IPS DF 6.9 (cell line): ENCODE data around the gene MT1G.
"Not testable (repeated sequence)": the region's sequence is repeated elsewhere in the genome, so short reads cannot be mapped to it uniquely, and the experiment has no call there.

Experiments
- DNase-seq: peaks from one replicate; pipeline ENCODE4 v3.0.0-alpha.2; 2013; ENCODE audit warnings: low read depth, low spot score
- H3K27ac ChIP-seq: one replicate; pipeline ENCODE4 v1.5.1; 2013; ENCODE audit warnings: low read length, control low read depth
- H3K27me3 ChIP-seq: 2 replicates; pipeline ENCODE4 v1.6.1; 2013; ENCODE audit warnings: mild to moderate bottlenecking, low read length; ENCODE audit not compliant: control insufficient read depth, insufficient read depth
- H3K36me3 ChIP-seq: 2 replicates; pipeline ENCODE4 v1.6.1; 2013; ENCODE audit warnings: low read length; ENCODE audit not compliant: control insufficient read depth, insufficient read depth
- H3K4me1 ChIP-seq: 2 replicates; pipeline ENCODE4 v1.6.1; 2013; ENCODE audit warnings: low read length; ENCODE audit not compliant: control insufficient read depth, insufficient read depth
- H3K4me3 ChIP-seq: 2 replicates; pipeline ENCODE4 v1.5.1; 2013; ENCODE audit warnings: mild to moderate bottlenecking, low read length
- H3K9me3 ChIP-seq: 2 replicates; pipeline ENCODE4 v1.6.1; 2013; ENCODE audit warnings: low read length, inconsistent platforms; ENCODE audit not compliant: control insufficient read depth, insufficient read depth
- WGBS: extraction: QIAGEN DNeasy Blood & Tissue Kit; methylation state at CpG from one replicate; pipeline ENCODE4 v1.1.7; 2013; ENCODE audit warnings: mixed read lengths, missing lambda C conversion rate; ENCODE audit not compliant: insufficient read length, insufficient coverage; 5-methylcytosine and 5-hydroxymethylcytosine counted together

The MT1G gene

GRCh38 chr16:56667581-56668571 is at the start of gene MT1G:
TSS of gene MT1G (minus strand) at chr16:56668065. CDS start at chr16:56667993, 72 bp downstream.
- H3K4me3 ChIP-seq, result peak within 1 kb of the TSS; percentile 19; the same call in 1 of the 2 replicates
- peaks cover 3% of the 10 kb centered on the region for H3K4me1 ChIP-seq
- peaks cover 87% of the 10 kb centered on the region for H3K27me3 ChIP-seq
- no CpG with 5 or more reads among the region's 46 CpGs for WGBS
- H3K9me3 ChIP-seq, result no peaks in the 10 kb centered on the region
- no peaks in the 10 kb centered on the region for H3K36me3 ChIP-seq
- no peak within 1 kb of the TSS for H3K27ac ChIP-seq
- no peak for DNase-seq

DNA sequence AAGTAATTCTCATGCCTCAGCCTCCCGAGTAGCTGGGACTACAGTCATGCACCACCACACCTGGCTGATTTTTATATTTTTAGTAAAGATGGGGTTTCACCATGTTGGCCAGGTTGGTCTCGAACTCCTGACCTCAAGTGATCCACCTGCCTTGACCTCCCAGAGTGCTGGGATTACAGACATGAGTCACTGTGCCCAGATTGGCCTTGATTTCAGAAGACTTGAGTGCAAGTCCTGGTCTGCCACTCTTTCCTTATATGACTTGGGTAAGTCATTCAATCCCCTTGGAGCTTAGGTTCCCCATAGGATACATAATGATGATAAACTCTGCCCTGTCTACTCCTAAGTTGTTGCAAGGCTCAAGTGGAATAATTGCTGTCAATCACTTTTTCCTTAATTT is 49.7 kb upstream of the MT1G start:
- not testable (repeated sequence) for H3K4me3 ChIP-seq, H3K9me3 ChIP-seq, DNase-seq, H3K27ac ChIP-seq, H3K4me1 ChIP-seq, H3K27me3 ChIP-seq, H3K36me3 ChIP-seq
- no CpG with 5 or more reads among the region's 2 CpGs for WGBS

GRCh38 chr16:56716761-56717160 is 48.9 kb upstream of the MT1G start:
- no peak for DNase-seq
- Histone ChIP-seq H3K9me3 (no peaks in the 10 kb centered on the region), H3K4me3 (no peak overlapping the region), H3K36me3 (no peaks in the 10 kb centered on the region), H3K4me1 (no peaks in the 10 kb centered on the region), H3K27ac (no peak overlapping the region), H3K27me3 (no peaks in the 10 kb centered on the region)
- WGBS, result no CpG with 5 or more reads among the region's 3 CpGs

DNA sequence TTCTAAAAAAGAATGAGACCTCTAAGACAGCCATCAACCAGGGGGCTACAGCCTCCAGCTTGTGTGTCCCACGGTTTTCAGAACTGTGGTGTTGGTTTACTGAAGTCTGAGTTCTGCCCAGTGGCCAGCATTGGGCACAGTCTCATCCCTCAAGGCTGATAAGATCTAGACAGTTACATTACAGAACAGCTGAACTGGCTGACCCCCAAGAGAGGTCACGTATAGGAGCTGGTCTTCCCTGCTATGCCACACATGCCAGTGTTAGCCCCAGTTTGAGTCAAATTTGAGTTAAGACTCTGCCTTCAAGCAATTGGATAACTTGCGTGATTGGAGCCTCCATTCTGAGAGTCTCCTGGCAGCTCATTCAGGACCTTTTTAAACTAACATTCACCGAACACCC is 47.3 kb upstream of the MT1G start:
- H3K27me3 ChIP-seq, result no peaks in the 10 kb centered on the region
- no peaks in the 10 kb centered on the region for H3K36me3 ChIP-seq
- H3K27ac ChIP-seq, result no peak overlapping the region
- no peaks in the 10 kb centered on the region for H3K4me1 ChIP-seq
- DNase-seq, result no peak
- no CpG with 5 or more reads among the region's 4 CpGs for WGBS
- H3K9me3 ChIP-seq, result no peaks in the 10 kb centered on the region
- H3K4me3 ChIP-seq, result no peak overlapping the region

DNA sequence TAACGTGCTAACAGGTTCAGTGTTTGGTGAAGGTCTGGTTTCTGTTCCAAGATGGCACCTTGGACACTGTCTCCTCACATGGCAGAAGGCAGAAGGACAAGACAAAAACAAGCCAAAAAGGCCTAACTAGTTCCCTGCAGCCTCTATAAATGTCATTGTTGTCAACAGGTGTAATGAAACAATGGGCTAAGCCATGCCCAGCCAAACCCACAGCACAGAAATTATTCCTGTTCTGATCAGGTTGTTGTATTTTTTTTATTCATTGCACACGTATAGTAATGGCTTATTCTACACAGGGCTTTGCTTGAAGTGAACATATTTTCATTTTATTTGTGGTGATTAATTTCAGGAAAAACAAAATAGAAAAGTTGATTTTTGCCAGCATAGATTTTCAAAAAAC is 45.9 kb upstream of the MT1G start:
- Histone ChIP-seq H3K4me3 (no peak overlapping the region), H3K27ac (no peak overlapping the region), H3K36me3 (no peaks in the 10 kb centered on the region), H3K4me1 (no peaks in the 10 kb centered on the region), H3K27me3 (no peaks in the 10 kb centered on the region), H3K9me3 (no peaks in the 10 kb centered on the region)
- WGBS, result no CpG with 5 or more reads among the region's 2 CpGs
- DNase-seq, result no peak

GRCh38 chr16:56711862-56712261 is 44.0 kb upstream of the MT1G start:
- Histone ChIP-seq H3K36me3 (no peaks in the 10 kb centered on the region), H3K4me1 (no peaks in the 10 kb centered on the region), H3K9me3 (no peaks in the 10 kb centered on the region), H3K27me3 (no peaks in the 10 kb centered on the region), H3K4me3 (no peak overlapping the region), H3K27ac (no peak overlapping the region)
- WGBS, result 100% methylated on average over 1 of the region's 2 CpGs
- no peak for DNase-seq

- DNase-seq, result no peak
- H3K9me3 ChIP-seq, result no peaks in the 10 kb centered on the region
- WGBS, result no CpG with 5 or more reads among the region's 3 CpGs
- H3K4me1 ChIP-seq, result no peaks in the 10 kb centered on the region
- no peak overlapping the region for H3K27ac ChIP-seq
- no peaks in the 10 kb centered on the region for H3K36me3 ChIP-seq
- no peaks in the 10 kb centered on the region for H3K27me3 ChIP-seq
- no peak overlapping the region for H3K4me3 ChIP-seq
Measured at GRCh38 chr16:56710181-56710737, 42.4 kb upstream of the MT1G start.

DNA sequence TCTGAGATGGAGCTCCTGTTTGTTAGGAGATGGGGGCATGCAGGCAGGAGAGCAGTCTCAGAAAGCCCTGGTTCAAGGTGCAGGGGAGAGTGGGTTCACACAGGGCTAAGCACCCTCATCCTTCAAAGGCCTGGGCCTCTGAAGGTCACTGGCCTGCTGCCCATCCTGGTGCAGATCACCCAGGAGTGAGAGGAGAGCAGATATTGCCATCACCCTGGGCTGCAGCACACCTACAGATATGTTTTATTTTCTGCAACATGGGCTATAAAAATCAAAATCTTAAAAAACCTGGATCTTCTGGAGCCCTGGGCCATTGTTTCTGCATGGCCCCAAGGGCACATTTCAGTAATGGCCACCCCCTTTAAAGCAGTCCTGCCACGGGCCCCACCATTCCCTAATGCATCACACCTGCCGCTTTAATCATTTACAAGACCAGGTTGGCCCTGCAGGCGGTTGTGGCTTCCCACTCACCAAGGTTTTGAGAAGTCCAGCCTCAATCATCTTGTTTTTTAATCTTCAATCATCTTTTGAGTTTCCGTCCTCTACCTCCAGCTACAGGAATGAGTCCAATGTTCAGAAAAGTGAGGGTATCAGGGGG is 41.7 kb upstream of the MT1G start:
- WGBS, result no CpG with 5 or more reads among the region's 4 CpGs
- Histone ChIP-seq H3K27me3 (no peaks in the 10 kb centered on the region), H3K4me3 (no peak overlapping the region), H3K36me3 (no peaks in the 10 kb centered on the region), H3K27ac (no peak overlapping the region), H3K4me1 (no peaks in the 10 kb centered on the region), H3K9me3 (no peaks in the 10 kb centered on the region)
- DNase-seq, result no peak

DNA sequence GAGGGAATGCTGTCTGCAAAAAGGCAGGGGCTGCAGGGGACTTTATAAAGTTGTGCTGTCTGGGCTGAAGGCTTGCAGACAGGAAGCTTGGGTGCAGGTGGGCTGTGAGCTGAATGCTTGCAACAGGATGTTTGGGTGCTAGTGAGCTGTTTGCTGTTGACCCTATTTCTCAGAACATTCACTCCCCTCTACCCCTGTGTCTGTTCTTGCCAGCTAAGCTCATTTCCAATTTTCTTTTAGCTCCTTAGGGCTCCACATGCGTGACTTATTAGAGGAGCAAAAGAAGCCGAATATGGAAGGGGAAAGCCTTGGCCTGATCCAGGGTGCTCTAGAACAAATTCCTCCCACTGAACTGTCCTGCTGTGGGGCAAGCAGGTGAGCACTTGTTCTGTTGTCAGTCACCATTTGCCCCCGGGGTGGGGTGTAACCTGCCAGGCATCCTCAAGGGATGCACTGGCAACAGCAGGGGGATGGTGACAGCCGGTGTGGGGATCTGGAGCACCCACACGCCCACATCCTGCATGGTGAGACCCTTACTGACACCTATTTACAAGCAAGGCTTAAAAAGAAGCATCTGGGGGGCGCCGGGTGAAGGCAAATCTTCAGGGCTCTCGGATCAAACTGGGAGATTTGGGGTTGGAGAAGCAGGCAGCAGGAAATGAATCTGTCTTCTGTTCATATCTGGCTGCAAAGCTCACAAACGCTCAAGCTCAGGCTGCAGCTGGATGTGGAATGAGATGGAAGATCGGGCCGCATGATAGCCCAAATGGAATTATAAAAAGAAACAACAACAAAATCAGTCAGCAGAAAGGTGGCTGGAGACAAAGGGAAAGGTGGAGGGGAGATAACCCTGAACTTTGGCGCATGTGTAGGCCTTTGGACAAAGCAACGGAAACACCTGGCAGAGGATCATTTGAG is 40.9 kb upstream of the MT1G start:
- H3K27me3 ChIP-seq, result no peaks in the 10 kb centered on the region
- WGBS, result no CpG with 5 or more reads among the region's 13 CpGs
- H3K27ac ChIP-seq, result no peak overlapping the region
- H3K4me3 ChIP-seq, result no peak overlapping the region
- no peaks in the 10 kb centered on the region for H3K36me3 ChIP-seq
- no peaks in the 10 kb centered on the region for H3K9me3 ChIP-seq
- no peaks in the 10 kb centered on the region for H3K4me1 ChIP-seq
- DNase-seq, result no peak

- H3K4me1 ChIP-seq, result no peaks in the 10 kb centered on the region
- no CpG with 5 or more reads among the region's 5 CpGs for WGBS
- no peak for DNase-seq
- no peak overlapping the region for H3K27ac ChIP-seq
- H3K27me3 ChIP-seq, result no peaks in the 10 kb centered on the region
- H3K4me3 ChIP-seq, result no peak overlapping the region
- H3K36me3 ChIP-seq, result no peaks in the 10 kb centered on the region
- H3K9me3 ChIP-seq, result no peaks in the 10 kb centered on the region
Measured at GRCh38 chr16:56702836-56703235, 35.0 kb upstream of the MT1G start.
